Smooth muscle cell (in vitro differentiated cells): ENCODE data around the gene ERN1. TPM values are rescaled to one million over a fixed set of nuclear protein-coding genes. Genes with fewer than 3 reads are reported as not detected.

Experiments
- DNase-seq: peaks from one replicate; lab custom pipeline; 2025; ENCODE audit not compliant: unreplicated experiment; lab: John Stamatoyannopoulos, UW
- H2AFZ ChIP-seq: fragments of 200-600 bp; sonication (generic); 2 replicates; pipeline ENCODE4 v1.6.0; 2016; ENCODE audit warnings: antibody characterized with exemption, low read depth, mild to moderate bottlenecking
- H3F3A ChIP-seq: fragments of 200-600 bp; sonication (generic); 2 replicates; pipeline ENCODE4 v1.6.0; 2017; ENCODE audit warnings: antibody characterized with exemption, low read depth
- H3K27ac ChIP-seq: fragments of 200-600 bp; sonication (generic); 2 replicates; pipeline ENCODE4 v1.5.1; 2016; ENCODE audit warnings: low read depth, mild to moderate bottlenecking
- H3K27me3 ChIP-seq: fragments of 200-600 bp; sonication (generic); 2 replicates; pipeline ENCODE4 v1.6.1; 2016; ENCODE audit warnings: low read depth, mild to moderate bottlenecking
- H3K36me3 ChIP-seq: fragments of 200-600 bp; sonication (generic); 2 replicates; pipeline ENCODE4 v1.5.1; 2016; ENCODE audit warnings: low read depth
- H3K4me1 ChIP-seq: fragments of 200-600 bp; sonication (generic); 2 replicates; pipeline ENCODE4 v1.5.1; 2016; ENCODE audit warnings: low read depth
- H3K4me2 ChIP-seq: fragments of 200-600 bp; sonication (generic); 2 replicates; pipeline ENCODE4 v1.6.0; 2016; ENCODE audit warnings: mild to moderate bottlenecking
- H3K4me3 ChIP-seq: fragments of 200-600 bp; sonication (generic); 2 replicates; pipeline ENCODE4 v1.5.1; 2016; ENCODE audit warnings: mild to moderate bottlenecking
- H3K79me2 ChIP-seq: fragments of 200-600 bp; sonication (generic); 2 replicates; pipeline ENCODE4 v1.6.0; 2016; ENCODE audit warnings: low read depth, mild to moderate bottlenecking
- H3K9ac ChIP-seq: fragments of 200-600 bp; sonication (generic); 2 replicates; pipeline ENCODE4 v1.6.0; 2016; ENCODE audit warnings: low read depth
- H3K9me3 ChIP-seq: fragments of 200-600 bp; sonication (generic); replicated peaks from 2 replicates; pipeline ENCODE4 v1.5.1; 2016; ENCODE audit warnings: low read depth
- H4K20me1 ChIP-seq: fragments of 200-600 bp; sonication (generic); 2 replicates; pipeline ENCODE4 v1.6.0; 2016; ENCODE audit warnings: low read depth
- WGBS: methylation state at CpG from one replicate; pipeline ENCODE4 v1.1.7; 2016; ENCODE audit warnings: low lambda C conversion rate; 5-methylcytosine and 5-hydroxymethylcytosine counted together
- polyA plus RNA-seq: library from polyadenylated mRNA; unstranded; fragments of >200 nt; fragmentation: Nextera tagmentation; extraction: Ambion mirVana; gene quantifications from 2 replicates; pipeline ENCODE4 v1.2.1, GENCODE V29; 2016
- total RNA-seq: library from RNA; depleted of rRNA; stranded (reverse); fragments of >200 nt; gene quantifications from 2 replicates; pipeline ENCODE4 v1.2.3, GENCODE V29; 2014
- TF ChIP-seq, protein P1 (sequence below): fragments of 200-600 bp; sonication (generic); IDR thresholded peaks from 2 replicates; pipeline ENCODE4 v1.5.1; 2017; ENCODE audit warnings: borderline replicate concordance, mild to moderate bottlenecking, antibody characterized with exemption; ENCODE audit not compliant: insufficient read depth, poor library complexity, severe bottlenecking

The ERN1 gene
- total and polyA plus RNA-seq, 2 experiments from 2014 or later = 8.6 to 9.0 TPM

DNA sequence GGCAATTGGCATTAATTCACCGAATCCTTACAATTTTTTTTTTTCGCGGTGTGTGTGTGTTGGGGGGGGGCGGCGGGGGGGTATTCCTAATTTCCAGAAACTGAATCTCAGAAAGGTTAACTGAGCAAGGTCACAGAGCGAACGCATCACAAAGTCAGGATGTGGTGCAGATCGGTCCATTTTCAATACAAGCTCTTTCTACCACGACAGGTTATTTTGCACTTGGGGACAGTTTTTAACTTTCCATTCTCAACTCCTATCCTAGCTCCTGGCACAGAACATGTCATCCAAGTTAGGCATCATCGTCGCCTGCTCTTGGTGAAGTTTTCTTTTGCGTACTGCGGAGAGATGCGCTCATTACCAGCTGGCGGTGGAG is 15.4 kb upstream of the ERN1 start:
- H3K27ac ChIP-seq = peak overlapping the region; percentile 57
- H3K9me3 ChIP-seq = no peaks in the 10 kb centered on the region
- WGBS = 1% methylated on average over 15 of the region's 15 CpGs
- TF ChIP-seq, protein P1, sequence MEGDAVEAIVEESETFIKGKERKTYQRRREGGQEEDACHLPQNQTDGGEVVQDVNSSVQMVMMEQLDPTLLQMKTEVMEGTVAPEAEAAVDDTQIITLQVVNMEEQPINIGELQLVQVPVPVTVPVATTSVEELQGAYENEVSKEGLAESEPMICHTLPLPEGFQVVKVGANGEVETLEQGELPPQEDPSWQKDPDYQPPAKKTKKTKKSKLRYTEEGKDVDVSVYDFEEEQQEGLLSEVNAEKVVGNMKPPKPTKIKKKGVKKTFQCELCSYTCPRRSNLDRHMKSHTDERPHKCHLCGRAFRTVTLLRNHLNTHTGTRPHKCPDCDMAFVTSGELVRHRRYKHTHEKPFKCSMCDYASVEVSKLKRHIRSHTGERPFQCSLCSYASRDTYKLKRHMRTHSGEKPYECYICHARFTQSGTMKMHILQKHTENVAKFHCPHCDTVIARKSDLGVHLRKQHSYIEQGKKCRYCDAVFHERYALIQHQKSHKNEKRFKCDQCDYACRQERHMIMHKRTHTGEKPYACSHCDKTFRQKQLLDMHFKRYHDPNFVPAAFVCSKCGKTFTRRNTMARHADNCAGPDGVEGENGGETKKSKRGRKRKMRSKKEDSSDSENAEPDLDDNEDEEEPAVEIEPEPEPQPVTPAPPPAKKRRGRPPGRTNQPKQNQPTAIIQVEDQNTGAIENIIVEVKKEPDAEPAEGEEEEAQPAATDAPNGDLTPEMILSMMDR = no peak
- H3K9ac ChIP-seq = peak overlapping the region; percentile 45
- H2AFZ ChIP-seq = peak overlapping the region; percentile 84
- no peaks in the 10 kb centered on the region for H3K79me2 ChIP-seq
- H3K4me3 ChIP-seq = peak overlapping the region; percentile 69
- peaks cover 10% of the 10 kb centered on the region for H3K4me1 ChIP-seq
- H4K20me1 ChIP-seq = peaks cover 10% of the 10 kb centered on the region
- peaks cover 22% of the 10 kb centered on the region for H3F3A ChIP-seq
- H3K36me3 ChIP-seq = no peaks in the 10 kb centered on the region
- no peak for DNase-seq
- H3K4me2 ChIP-seq = peak overlapping the region; percentile 93
- no peaks in the 10 kb centered on the region for H3K27me3 ChIP-seq

DNA sequence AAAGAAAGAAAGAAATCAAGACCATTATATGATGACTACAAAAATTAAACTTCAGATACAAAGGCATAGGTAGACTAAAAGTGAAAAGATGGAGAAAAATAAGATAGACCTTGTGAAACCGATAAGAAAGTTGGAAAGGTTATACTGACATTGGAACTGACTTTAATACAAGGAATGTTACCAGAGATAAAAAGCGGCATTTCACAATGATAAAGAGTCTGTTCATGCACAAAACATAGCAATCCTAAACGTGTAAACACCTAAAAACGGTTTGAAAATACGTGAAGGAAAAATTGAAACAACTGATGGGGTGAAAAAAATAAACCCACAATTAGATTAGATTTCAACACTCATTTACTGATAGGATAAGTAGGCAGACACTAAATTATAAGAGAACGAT is 9.6 kb upstream of the ERN1 start:
- no peak overlapping the region for H2AFZ ChIP-seq
- H3K36me3 ChIP-seq = no peaks in the 10 kb centered on the region
- H3K4me1 ChIP-seq = no peaks in the 10 kb centered on the region
- H3K4me3 ChIP-seq = no peak overlapping the region
- no peak overlapping the region for H3K9ac ChIP-seq
- H3K79me2 ChIP-seq = no peaks in the 10 kb centered on the region
- H3K27ac ChIP-seq = no peak overlapping the region
- no peak for DNase-seq
- H4K20me1 ChIP-seq = no peaks in the 10 kb centered on the region
- H3K27me3 ChIP-seq = no peaks in the 10 kb centered on the region
- no peak overlapping the region for H3K4me2 ChIP-seq
- WGBS = 80% methylated on average over 6 of the region's 6 CpGs
- TF ChIP-seq, protein P1 = no peak
- H3F3A ChIP-seq = no peaks in the 10 kb centered on the region
- H3K9me3 ChIP-seq = no peaks in the 10 kb centered on the region

DNA sequence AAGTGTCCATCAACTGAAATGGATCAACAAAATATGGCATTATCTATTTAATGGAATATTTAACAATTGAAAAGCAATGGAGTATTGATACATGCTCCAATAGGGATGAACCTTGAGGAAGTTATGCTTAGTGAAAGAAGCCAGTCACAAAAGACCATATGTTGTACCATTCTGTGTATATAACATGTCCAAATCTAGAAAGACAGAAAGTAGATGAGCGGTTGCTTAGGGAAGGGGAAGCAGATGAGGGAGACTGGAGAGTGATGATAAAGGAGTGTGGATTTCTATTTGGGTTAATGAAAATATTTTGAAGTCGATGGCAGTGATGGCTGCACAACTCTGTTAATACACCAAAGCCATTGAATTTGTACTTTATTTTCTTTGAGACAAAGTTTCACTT is 8.5 kb upstream of the ERN1 start:
- no peaks in the 10 kb centered on the region for H3K79me2 ChIP-seq
- no peaks in the 10 kb centered on the region for H3F3A ChIP-seq
- H3K4me3 ChIP-seq = no peak overlapping the region
- H3K36me3 ChIP-seq = no peaks in the 10 kb centered on the region
- H3K4me1 ChIP-seq = no peaks in the 10 kb centered on the region
- H4K20me1 ChIP-seq = no peaks in the 10 kb centered on the region
- WGBS = 100% methylated on average over 2 of the region's 2 CpGs
- H3K9me3 ChIP-seq = no peaks in the 10 kb centered on the region
- H3K27me3 ChIP-seq = no peaks in the 10 kb centered on the region
- no peak overlapping the region for H3K27ac ChIP-seq
- no peak overlapping the region for H3K9ac ChIP-seq
- TF ChIP-seq, protein P1 = no peak
- DNase-seq = no peak
- no peak overlapping the region for H2AFZ ChIP-seq
- H3K4me2 ChIP-seq = no peak overlapping the region

GRCh38 chr17:64135000-64135399 is 5.1 kb upstream of the ERN1 start:
- H4K20me1 ChIP-seq = no peaks in the 10 kb centered on the region
- no peak for DNase-seq
- no peaks in the 10 kb centered on the region for H3K9me3 ChIP-seq
- H3F3A ChIP-seq = no peaks in the 10 kb centered on the region
- no peak overlapping the region for H3K4me3 ChIP-seq
- H3K4me2 ChIP-seq = peak overlapping the region; percentile 6
- H3K9ac ChIP-seq = no peak overlapping the region
- no peak overlapping the region for H2AFZ ChIP-seq
- no peaks in the 10 kb centered on the region for H3K27me3 ChIP-seq
- WGBS = 48% methylated on average over 6 of the region's 6 CpGs
- H3K4me1 ChIP-seq = no peaks in the 10 kb centered on the region
- H3K36me3 ChIP-seq = no peaks in the 10 kb centered on the region
- no peaks in the 10 kb centered on the region for H3K79me2 ChIP-seq
- no peak overlapping the region for H3K27ac ChIP-seq
- TF ChIP-seq, protein P1 = no peak
